Trophoblast cell (in vitro differentiated cells and primary cell): ENCODE measurements around the gene IPO13.

Source experiments
- DNase-seq, 2 donors: peaks; one replicate each; pipeline ENCODE4 v3.0.0-alpha.2; 2016
- H2AFZ ChIP-seq: 2 replicates; pipeline ENCODE4 v1.6.1; 2013; ENCODE audit warnings: low read length, moderate library complexity, mild to moderate bottlenecking; ENCODE audit not compliant: insufficient read depth, poor library complexity
- H2AK5ac ChIP-seq: 2 replicates; pipeline ENCODE4 v1.6.1; 2013; ENCODE audit warnings: mild to moderate bottlenecking, low read length
- H2BK120ac ChIP-seq: 2 replicates; pipeline ENCODE4 v1.6.1; 2013; ENCODE audit warnings: low read length, mild to moderate bottlenecking, moderate library complexity; ENCODE audit not compliant: insufficient read depth, poor library complexity
- H2BK12ac ChIP-seq: 2 replicates; pipeline ENCODE4 v1.6.1; 2013; ENCODE audit warnings: mild to moderate bottlenecking, low read length, moderate library complexity
- H2BK5ac ChIP-seq: 2 replicates; pipeline ENCODE4 v1.6.1; 2013; ENCODE audit warnings: low read length, low read depth, moderate library complexity, mild to moderate bottlenecking; ENCODE audit not compliant: poor library complexity
- H3K14ac ChIP-seq: 2 replicates; pipeline ENCODE4 v1.6.1; 2013; ENCODE audit warnings: mild to moderate bottlenecking, low read length
- H3K18ac ChIP-seq: 2 replicates; pipeline ENCODE4 v1.6.1; 2013; ENCODE audit warnings: mild to moderate bottlenecking, low read length
- H3K23ac ChIP-seq: 2 replicates; pipeline ENCODE4 v1.6.1; 2013; ENCODE audit warnings: low read length
- H3K27ac ChIP-seq: 2 replicates; pipeline ENCODE4 v1.5.1; 2013; ENCODE audit warnings: low read depth, mild to moderate bottlenecking, inconsistent platforms, low read length, moderate library complexity
- H3K27me3 ChIP-seq: 2 replicates; pipeline ENCODE4 v1.6.1; 2013; ENCODE audit warnings: inconsistent platforms, mild to moderate bottlenecking, low read length, moderate library complexity; ENCODE audit not compliant: insufficient read depth
- H3K36me3 ChIP-seq, 2 experiments: 1 replicate in 1 of 2; 2 replicates in 1 of 2; pipeline ENCODE4 v1.6.1; 2013; ENCODE audit warnings: low read length in 2 of 2, mild to moderate bottlenecking in 2 of 2, moderate library complexity in 1 of 2; ENCODE audit not compliant: insufficient read depth in 2 of 2, control insufficient read depth in 1 of 2
- H3K4ac ChIP-seq: 2 replicates; pipeline ENCODE4 v1.6.1; 2013; ENCODE audit warnings: low read depth, mild to moderate bottlenecking, low read length, moderate library complexity
- H3K4me1 ChIP-seq, 2 experiments: 1 replicate in 1 of 2; 2 replicates in 1 of 2; pipeline ENCODE4 v1.6.1; 2013; ENCODE audit warnings: low read length in 2 of 2, mild to moderate bottlenecking in 2 of 2, moderate library complexity in 1 of 2; ENCODE audit not compliant: insufficient read depth in 2 of 2, control insufficient read depth in 1 of 2
- H3K4me2 ChIP-seq: 2 replicates; pipeline ENCODE4 v1.6.1; 2013; ENCODE audit warnings: inconsistent platforms, mild to moderate bottlenecking, low read length, moderate library complexity
- H3K4me3 ChIP-seq: 2 replicates; pipeline ENCODE4 v1.5.1; 2013; ENCODE audit warnings: mild to moderate bottlenecking, low read depth, low read length, inconsistent platforms
- H3K79me1 ChIP-seq: one replicate; pipeline ENCODE4 v1.6.1; 2013; ENCODE audit warnings: low read length
- H3K79me2 ChIP-seq: 2 replicates; pipeline ENCODE4 v1.6.1; 2013; ENCODE audit warnings: low read length, mild to moderate bottlenecking; ENCODE audit not compliant: control insufficient read depth, insufficient read depth, poor library complexity
- H3K9ac ChIP-seq: 2 replicates; pipeline ENCODE4 v1.6.1; 2013; ENCODE audit warnings: mild to moderate bottlenecking, low read length
- H3K9me3 ChIP-seq: 2 replicates; pipeline ENCODE4 v1.6.1; 2013; ENCODE audit warnings: low read depth, mild to moderate bottlenecking, control low read depth, inconsistent platforms, low read length; ENCODE audit not compliant: insufficient read depth
- H4K12ac ChIP-seq: 2 replicates; pipeline ENCODE4 v1.6.1; 2013; ENCODE audit warnings: low read depth, mild to moderate bottlenecking, low read length, moderate library complexity
- H4K8ac ChIP-seq: 2 replicates; pipeline ENCODE4 v1.6.1; 2013; ENCODE audit warnings: low read depth, mild to moderate bottlenecking, low read length, moderate library complexity
- H4K91ac ChIP-seq: one replicate; pipeline ENCODE4 v1.6.1; 2013; ENCODE audit warnings: low read depth, mild to moderate bottlenecking, low read length, moderate library complexity
- WGBS: extraction: QIAGEN DNeasy Blood & Tissue Kit; methylation state at CpG from one replicate; pipeline ENCODE4 v1.1.7; 2013; ENCODE audit warnings: missing lambda C conversion rate; ENCODE audit not compliant: insufficient read length, insufficient coverage; ENCODE audit errors: extremely low coverage; 5-methylcytosine and 5-hydroxymethylcytosine counted together

Gene IPO13

GRCh38 chr1:43986712-43987111, 40.0 kb downstream of the IPO13 start:
- Histone ChIP-seq H2AFZ (no peak overlapping the region), H3K14ac (no peak overlapping the region), H3K27ac (no peak overlapping the region), H3K4me1 (peaks cover 5 to 7% of the 10 kb centered on the region in 2 experiments), H3K36me3 (peaks cover 31% of the 10 kb centered on the region in 2 experiments), H2BK12ac (no peak overlapping the region), H2BK120ac (no peak overlapping the region), H3K79me1 (peaks cover 8% of the 10 kb centered on the region), H3K9ac (no peak overlapping the region), H4K12ac (no peak overlapping the region), H3K4me2 (no peak overlapping the region), H3K4ac (no peak overlapping the region), H3K79me2 (peaks cover under 1% of the 10 kb centered on the region), H3K23ac (no peak overlapping the region), H3K27me3 (no peaks in the 10 kb centered on the region), H4K91ac (no peak overlapping the region), H2AK5ac (no peak overlapping the region), H2BK5ac (no peak overlapping the region), H3K9me3 (peaks cover 3% of the 10 kb centered on the region), H3K18ac (no peak overlapping the region), H4K8ac (no peak overlapping the region), H3K4me3 (no peak overlapping the region)
- peak in 1 of 2 donors; percentile 61 for DNase-seq
- no CpG with 5 or more reads among the region's 6 CpGs for WGBS

GRCh38 chr1:43987159-43987902, 40.6 kb downstream of the IPO13 start:
- Histone ChIP-seq H2BK12ac (no peak overlapping the region), H3K14ac (no peak overlapping the region), H3K36me3 (peaks cover 26 to 27% of the 10 kb centered on the region in 2 experiments), H4K12ac (no peak overlapping the region), H3K79me2 (peaks cover 2% of the 10 kb centered on the region), H2AK5ac (no peak overlapping the region), H4K91ac (no peak overlapping the region), H3K4me3 (no peak overlapping the region), H3K4ac (no peak overlapping the region), H3K79me1 (peaks cover 9% of the 10 kb centered on the region), H3K9me3 (peaks cover 3% of the 10 kb centered on the region), H3K27me3 (no peaks in the 10 kb centered on the region), H2AFZ (no peak overlapping the region), H3K4me1 (peaks cover 7 to 8% of the 10 kb centered on the region in 2 experiments), H3K4me2 (no peak overlapping the region), H2BK5ac (no peak overlapping the region), H4K8ac (no peak overlapping the region), H3K9ac (no peak overlapping the region), H3K23ac (no peak overlapping the region), H3K27ac (no peak overlapping the region), H3K18ac (no peak overlapping the region), H2BK120ac (no peak overlapping the region)
- no CpG with 5 or more reads among the region's 6 CpGs for WGBS
- no peak for DNase-seq

- Histone ChIP-seq H3K14ac (peak overlapping the region; percentile 16), H3K27ac (no peak overlapping the region), H3K4me3 (peak overlapping the region; percentile 86), H3K4me1 (peaks cover 7 to 9% of the 10 kb centered on the region in 2 experiments), H3K79me2 (peaks cover 2% of the 10 kb centered on the region), H3K4me2 (peak overlapping the region; percentile 90), H2BK12ac (no peak overlapping the region), H3K27me3 (no peaks in the 10 kb centered on the region), H2AFZ (peak overlapping the region; percentile 89), H2BK5ac (no peak overlapping the region), H3K23ac (no peak overlapping the region), H4K8ac (peak overlapping the region; percentile 85), H4K12ac (no peak overlapping the region), H3K4ac (no peak overlapping the region), H2BK120ac (peak overlapping the region; percentile 7), H3K18ac (no peak overlapping the region), H2AK5ac (no peak overlapping the region), H3K9ac (peak overlapping the region; percentile 60), H3K79me1 (peaks cover 9% of the 10 kb centered on the region), H4K91ac (peak overlapping the region; percentile 11), H3K9me3 (peaks cover 3% of the 10 kb centered on the region), H3K36me3 (peaks cover 3 to 10% of the 10 kb centered on the region in 2 experiments)
- no peak for DNase-seq
- no CpG with 5 or more reads among the region's 19 CpGs for WGBS
Measured at GRCh38 chr1:43990271-43991199, 43.8 kb downstream of the IPO13 start.

- Histone ChIP-seq H2BK5ac (peak overlapping the region; percentile 11), H3K4me2 (peak overlapping the region; percentile 90), H3K18ac (no peak overlapping the region), H3K79me1 (peaks cover 9% of the 10 kb centered on the region), H3K14ac (peak overlapping the region; percentile 16), H3K4me3 (peak overlapping the region; percentile 86), H4K12ac (no peak overlapping the region), H2BK12ac (no peak overlapping the region), H3K36me3 (peaks cover 0 to 5% of the 10 kb centered on the region in 2 experiments), H3K4ac (no peak overlapping the region), H2AFZ (peak overlapping the region; percentile 89), H3K27ac (peak overlapping the region; percentile 3), H2BK120ac (peak overlapping the region; percentile 7), H3K4me1 (peaks cover 7 to 9% of the 10 kb centered on the region in 2 experiments), H3K9me3 (peaks cover 3% of the 10 kb centered on the region), H3K27me3 (no peaks in the 10 kb centered on the region), H3K79me2 (peaks cover 2% of the 10 kb centered on the region), H3K9ac (peak overlapping the region; percentile 60), H2AK5ac (no peak overlapping the region), H4K8ac (peak overlapping the region; percentile 85), H3K23ac (no peak overlapping the region), H4K91ac (peak overlapping the region; percentile 11)
- DNase-seq: no peak
- no CpG with 5 or more reads among the region's 10 CpGs for WGBS
Measured at GRCh38 chr1:43991200-43991475, 44.4 kb downstream of the IPO13 start.
